GM12873 (cell line): ENCODE data around the gene FSD2.

ENCODE experiments used
- TF ChIP-seq, protein P1 (sequence below): IDR thresholded peaks from 2 replicates; pipeline ENCODE4 v1.5.1; 2012; ENCODE audit warnings: low read depth, mild to moderate bottlenecking, moderate library complexity, low read length, control low read depth; ENCODE audit not compliant: insufficient read depth; ENCODE audit errors: missing control alignments

Gene FSD2

DNA sequence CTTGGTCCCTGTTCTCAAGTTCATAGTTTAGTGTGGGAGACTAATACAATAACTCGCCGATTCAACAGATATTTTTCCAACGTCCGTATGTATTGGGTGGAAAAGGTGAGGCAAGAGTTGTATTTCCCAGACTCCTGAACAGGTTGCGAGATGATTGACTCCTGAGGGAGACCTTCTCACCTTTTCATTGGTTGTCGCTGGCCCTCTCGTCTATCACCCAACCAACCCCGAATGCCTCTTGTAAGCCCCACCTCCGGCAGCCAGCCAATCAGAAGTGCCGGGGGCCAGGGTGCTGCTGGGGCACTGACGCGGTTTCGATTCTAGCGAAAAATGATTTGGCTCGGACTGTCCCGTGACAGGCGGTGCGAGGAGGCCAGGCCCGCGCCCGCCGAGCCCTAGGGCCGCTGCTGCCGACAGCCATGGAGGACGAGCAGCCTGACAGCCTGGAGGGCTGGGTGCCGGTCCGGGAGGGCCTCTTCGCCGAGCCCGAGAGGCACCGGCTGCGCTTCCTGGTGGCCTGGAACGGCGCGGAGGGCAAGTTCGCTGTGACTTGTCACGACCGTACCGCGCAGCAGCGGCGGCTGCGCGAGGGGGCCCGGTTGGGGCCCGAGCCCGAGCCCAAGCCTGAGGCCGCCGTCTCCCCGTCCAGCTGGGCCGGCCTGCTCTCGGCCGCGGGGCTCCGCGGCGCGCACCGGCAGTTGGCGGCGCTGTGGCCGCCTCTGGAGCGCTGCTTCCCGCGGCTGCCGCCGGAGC is 3.6 kb upstream of the FSD2 start, which contains the start of gene WHAMM:
Gene WHAMM, plus strand, starts transcription at position 321 of the 753 bp plus-strand sequence. Its CDS starts 99 bp downstream, at position 420.
- TF ChIP-seq, protein P1, sequence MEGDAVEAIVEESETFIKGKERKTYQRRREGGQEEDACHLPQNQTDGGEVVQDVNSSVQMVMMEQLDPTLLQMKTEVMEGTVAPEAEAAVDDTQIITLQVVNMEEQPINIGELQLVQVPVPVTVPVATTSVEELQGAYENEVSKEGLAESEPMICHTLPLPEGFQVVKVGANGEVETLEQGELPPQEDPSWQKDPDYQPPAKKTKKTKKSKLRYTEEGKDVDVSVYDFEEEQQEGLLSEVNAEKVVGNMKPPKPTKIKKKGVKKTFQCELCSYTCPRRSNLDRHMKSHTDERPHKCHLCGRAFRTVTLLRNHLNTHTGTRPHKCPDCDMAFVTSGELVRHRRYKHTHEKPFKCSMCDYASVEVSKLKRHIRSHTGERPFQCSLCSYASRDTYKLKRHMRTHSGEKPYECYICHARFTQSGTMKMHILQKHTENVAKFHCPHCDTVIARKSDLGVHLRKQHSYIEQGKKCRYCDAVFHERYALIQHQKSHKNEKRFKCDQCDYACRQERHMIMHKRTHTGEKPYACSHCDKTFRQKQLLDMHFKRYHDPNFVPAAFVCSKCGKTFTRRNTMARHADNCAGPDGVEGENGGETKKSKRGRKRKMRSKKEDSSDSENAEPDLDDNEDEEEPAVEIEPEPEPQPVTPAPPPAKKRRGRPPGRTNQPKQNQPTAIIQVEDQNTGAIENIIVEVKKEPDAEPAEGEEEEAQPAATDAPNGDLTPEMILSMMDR = peak; percentile 15

DNA sequence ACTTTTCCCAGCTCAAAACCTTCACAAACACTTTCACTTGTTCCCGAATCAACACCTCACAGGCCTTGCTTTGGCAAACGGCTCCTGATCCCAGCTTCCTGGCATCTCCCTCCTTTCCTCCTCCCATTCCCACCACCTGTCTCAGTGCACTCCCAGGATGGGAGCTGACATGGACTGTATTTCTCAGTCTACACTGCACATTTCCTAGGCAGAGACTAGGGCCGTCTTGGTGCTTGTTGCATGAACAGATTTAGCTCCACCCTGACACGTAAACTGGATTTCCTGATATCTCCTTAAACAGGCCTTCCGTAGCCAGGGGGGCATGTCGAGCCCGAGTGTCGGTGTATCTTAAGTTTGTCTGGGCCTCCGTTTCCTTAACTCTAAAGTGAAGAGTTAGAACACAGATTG is 2.8 kb upstream of the FSD2 start:
- TF ChIP-seq, protein P1 = no peak

DNA sequence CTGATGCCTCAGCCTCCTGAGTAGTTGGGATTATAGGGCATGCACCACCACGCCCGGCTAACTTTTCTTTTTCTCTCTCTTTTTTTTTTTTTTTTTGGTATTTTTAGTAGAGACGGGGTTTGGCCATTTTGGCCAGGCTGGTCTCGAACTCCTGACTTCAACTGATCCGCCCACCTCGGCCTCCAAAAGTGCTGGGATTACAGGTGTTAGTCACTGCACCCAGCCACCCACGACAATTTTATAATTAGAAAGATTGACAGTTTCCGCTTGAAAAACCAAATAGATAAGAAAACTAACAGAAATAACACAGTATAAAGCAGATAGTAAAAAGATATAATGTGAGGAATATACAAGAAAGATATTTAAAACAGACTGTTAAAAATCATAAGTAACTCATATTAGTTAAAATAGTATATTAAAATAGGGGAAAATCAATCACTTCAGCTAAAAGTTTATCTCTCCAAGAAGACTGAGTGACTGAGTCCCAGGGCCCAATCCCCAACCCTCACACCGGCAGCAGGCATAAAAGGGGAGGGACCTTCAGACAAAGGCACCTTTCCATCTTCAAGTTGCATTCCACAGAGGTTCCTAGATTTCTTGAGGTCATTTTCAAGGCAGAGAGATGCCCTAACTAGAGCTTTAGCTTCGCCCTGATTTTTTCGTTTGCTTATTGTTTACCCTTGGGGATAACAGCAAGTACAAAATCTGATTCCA is 2.2 kb upstream of the FSD2 start:
- TF ChIP-seq, protein P1 = no peak

DNA sequence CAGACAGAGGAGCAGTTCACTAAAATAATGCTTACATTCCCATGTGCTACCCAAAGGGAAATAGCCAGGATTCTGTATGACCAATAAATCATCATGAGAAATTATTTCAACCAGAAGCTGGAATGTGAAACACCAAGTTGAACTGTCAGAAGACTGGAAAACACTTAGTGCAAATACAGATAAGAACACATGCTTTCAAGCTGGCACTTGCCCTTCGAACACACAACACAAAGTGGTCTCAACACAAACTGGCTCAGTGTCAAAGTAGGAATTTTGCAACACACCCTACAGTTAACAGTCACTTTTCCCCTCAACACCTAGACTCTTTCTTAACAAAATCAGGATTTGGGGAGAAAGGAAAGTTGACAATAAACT is 1.3 kb downstream of the FSD2 start:
- TF ChIP-seq, protein P1 = no peak

DNA sequence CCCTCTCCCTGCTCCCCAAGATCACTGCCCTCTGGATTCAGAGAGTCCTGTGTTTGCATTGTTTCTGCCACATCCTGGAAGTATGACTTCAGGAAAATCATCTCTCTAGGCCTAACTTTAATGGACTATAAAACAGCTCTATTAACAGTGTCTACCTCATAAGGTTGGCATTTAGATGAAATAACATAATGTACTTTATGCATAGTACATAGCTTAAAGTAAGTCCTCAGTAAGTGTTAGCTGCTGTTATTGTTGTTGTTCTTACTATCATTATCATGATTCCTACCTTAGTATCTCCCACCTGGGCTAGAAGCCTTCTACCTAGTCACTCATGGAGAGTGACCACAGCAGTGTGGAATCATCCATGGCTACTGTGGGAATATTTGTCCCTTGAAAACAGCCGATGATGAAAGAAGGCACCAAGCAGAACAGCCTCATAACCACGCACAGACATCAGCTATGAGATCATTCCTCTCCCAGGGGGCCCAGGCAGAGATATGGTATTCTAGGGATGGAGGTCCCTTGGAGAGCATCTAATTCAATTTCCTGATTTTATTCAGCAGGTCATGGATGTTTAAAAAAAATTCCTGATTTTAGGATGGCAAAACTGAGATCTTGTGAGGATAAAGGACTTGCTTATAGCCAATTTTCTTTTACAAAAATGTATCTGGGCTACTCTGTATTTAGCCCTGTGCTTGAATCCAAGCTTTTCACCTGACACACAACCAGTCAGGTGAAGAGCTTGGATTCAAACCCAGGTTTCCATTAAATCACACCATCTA is 1.9 kb downstream of the FSD2 start:
- TF ChIP-seq, protein P1 = no peak

DNA sequence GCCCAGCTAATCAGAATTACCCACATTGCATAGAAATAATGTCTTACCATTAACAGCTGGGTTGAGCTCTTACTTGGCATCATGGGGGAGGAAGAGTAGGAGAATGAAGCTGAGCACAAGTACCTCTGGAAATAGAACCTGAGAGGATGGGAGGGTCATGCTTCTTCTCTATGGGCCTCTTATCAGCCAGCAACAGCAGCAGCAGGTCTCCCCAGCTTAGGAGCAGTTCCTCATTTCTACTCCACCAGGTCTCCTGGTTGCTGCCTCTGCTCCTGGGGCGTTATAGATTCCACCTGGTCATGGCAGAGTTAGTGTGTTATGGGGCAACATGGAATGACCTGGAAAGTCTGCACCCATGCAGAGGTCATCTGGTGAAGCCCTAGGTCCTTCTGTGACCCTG is 3.4 kb downstream of the FSD2 start:
- TF ChIP-seq, protein P1 = no peak
